ENCODE results near the gene ADCY4.

DNA sequence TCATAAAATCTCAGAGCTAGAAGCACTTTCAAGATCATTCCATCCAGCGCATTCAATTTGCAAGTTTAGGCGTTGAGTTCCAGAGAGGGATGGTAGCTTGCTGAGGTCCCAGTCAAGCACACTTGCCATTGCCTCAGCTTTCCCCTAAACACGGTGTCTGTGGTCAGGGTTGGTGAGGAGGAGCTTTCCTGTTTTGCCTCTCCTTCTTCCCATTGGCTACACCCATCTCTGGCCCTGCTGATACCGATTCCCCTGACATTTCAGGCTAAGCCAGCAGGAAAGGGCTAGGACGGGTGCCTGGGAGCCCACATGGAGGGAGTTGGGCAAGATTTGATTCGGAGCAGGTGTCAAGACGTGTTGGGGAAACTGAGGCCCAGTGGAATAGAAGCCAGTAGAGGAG is 42.3 kb upstream of the ADCY4 start:
- TF ChIP-seq YY1 (IDR thresholded peaks at IDR 0.05; ENCODE audit: insufficient read depth, insufficient read length) (no peak), ZNF274 (IDR thresholded peaks at IDR 0.05; ENCODE audit: low read depth, low read length) (no peak)

All from NT2/D1 (cell line).